GM12878 (cell line): ENCODE measurements around the gene CNR1. TPM values are rescaled to one million over a fixed set of nuclear protein-coding genes. Genes with fewer than 3 reads are reported as not detected.
A peak's percentile ranks its signal among the peaks of the same experiment; 100 is the strongest.

Experiments
- BMI1 ChIP-seq: fragments of 450-650 bp; IDR thresholded peaks from 2 replicates; pipeline ENCODE4 v1.6.1; 2016; ENCODE audit warnings: mild to moderate bottlenecking, moderate library complexity, borderline replicate concordance
- CBX3 ChIP-seq: fragments of 200-600 bp; sonication (generic); IDR thresholded peaks from 2 replicates; pipeline ENCODE4 v1.6.1; 2016; ENCODE audit warnings: low read depth, borderline replicate concordance
- EP300 ChIP-seq, 2 experiments: fragments of 150-350 bp in 1 of 2; IDR thresholded peaks; 2 replicates each; pipeline ENCODE4 v1.6.1; 2011 to 2012; ENCODE audit warnings: low read depth in 2 of 2, low read length in 2 of 2, borderline replicate concordance in 1 of 2, improper control_type of control experiment in 1 of 2, inconsistent platforms in 1 of 2; ENCODE audit not compliant: control insufficient read depth in 1 of 2
- HDGF ChIP-seq: fragments of 450-650 bp; IDR thresholded peaks from 2 replicates; pipeline ENCODE4 v1.6.1; 2016; ENCODE audit warnings: antibody characterized with exemption
- LARP7 ChIP-seq: fragments of 450-650 bp; IDR thresholded peaks from 2 replicates; pipeline ENCODE4 v1.6.1; 2017; ENCODE audit warnings: mild to moderate bottlenecking
- MLLT1 ChIP-seq: fragments of 450-650 bp; IDR thresholded peaks from 2 replicates; pipeline ENCODE4 v1.6.1; 2016; ENCODE audit warnings: mild to moderate bottlenecking
- MTA2 ChIP-seq: fragments of 450-650 bp; IDR thresholded peaks from 2 replicates; pipeline ENCODE4 v1.6.1; 2016; ENCODE audit warnings: low read depth, mild to moderate bottlenecking, moderate library complexity
- NRF1 ChIP-seq: conservative IDR thresholded peaks from 2 replicates; pipeline ENCODE4 v1.6.1; 2011; ENCODE audit warnings: mild to moderate bottlenecking, low read depth, low read length, improper control_type of control experiment
- PAX8 ChIP-seq: fragments of 450-650 bp; IDR thresholded peaks from 2 replicates; pipeline ENCODE4 v1.6.1; 2017; ENCODE audit warnings: mild to moderate bottlenecking, moderate library complexity
- PRDM15 ChIP-seq: fragments of 450-650 bp; formaldehyde crosslinking; IDR thresholded peaks from 2 replicates; pipeline ENCODE4 v1.4.0; 2020; ENCODE audit warnings: mild to moderate bottlenecking, moderate library complexity
- RAD51 ChIP-seq: fragments of 450-650 bp; IDR thresholded peaks from 2 replicates; pipeline ENCODE4 v1.6.1; 2016; ENCODE audit warnings: moderate library complexity, mild to moderate bottlenecking, inconsistent platforms
- SMAD1 ChIP-seq: fragments of 450-650 bp; IDR thresholded peaks from 2 replicates; pipeline ENCODE4 v1.6.1; 2018; ENCODE audit warnings: mild to moderate bottlenecking, low read depth; ENCODE audit not compliant: partially characterized antibody
- SP1 ChIP-seq: IDR thresholded peaks from one replicate; pipeline ENCODE4 v1.6.1; 2011; ENCODE audit warnings: low read depth, low read length
- SPI1 ChIP-seq: IDR thresholded peaks from 2 replicates; pipeline ENCODE4 v1.6.1; 2011; ENCODE audit warnings: low read depth, mild to moderate bottlenecking, low read length, moderate library complexity, borderline replicate concordance; ENCODE audit not compliant: insufficient read depth
- SREBF2 ChIP-seq: IDR thresholded peaks from 2 replicates; pipeline ENCODE4 v1.6.1; 2012; ENCODE audit warnings: mild to moderate bottlenecking, low read length
- polyA plus RNA-seq, 11 experiments: library from polyadenylated mRNA; depleted of rRNA in 4 of 11; unstranded in 6 of 11; stranded (reverse) in 5 of 11; fragments of >200 nt; fragmentation: Nextera tagmentation in 4 of 11; fragmentation: Illumina TruSeq in 1 of 11; extraction: Ambion mirVana in 4 of 11; extraction: Trizol in 1 of 11; gene quantifications; 1 replicate in 1 of 11; 2 replicates in 10 of 11; pipeline versions ENCODE4 v1.2.1 to v1.2.3, GENCODE V29; 2011 to 2016; ENCODE audit warnings: inconsistent platforms in 2 of 11, missing spikeins in 2 of 11, low read depth in 1 of 11
- total RNA-seq, 4 experiments: library from RNA; depleted of rRNA in 3 of 4; stranded (reverse); fragments of >200 nt in 3 of 4; fragmentation: Illumina TruSeq in 1 of 4; extraction: Trizol in 1 of 4; gene quantifications; 2 replicates each; pipeline versions ENCODE4 v1.2.1 to v1.2.3, GENCODE V29; 2013 to 2021
- TF ChIP-seq, protein P1 (sequence below): fragments of 450-650 bp; IDR thresholded peaks from 2 replicates; pipeline ENCODE4 v1.6.1; 2017; ENCODE audit warnings: mild to moderate bottlenecking, moderate library complexity
- TF ChIP-seq, protein P2 (sequence below): IDR thresholded peaks from 2 replicates; pipeline ENCODE4 v1.6.1; 2011; ENCODE audit warnings: mild to moderate bottlenecking, low read depth, low read length, moderate library complexity; ENCODE audit not compliant: insufficient replicate concordance

CNR1 gene
- total and polyA plus RNA-seq, 10 of the 15 experiments (the other 5 are each of a cell fraction or from before 2014, with no cell fraction given): 2.2 to 15.4 (median 8.5) TPM

DNA sequence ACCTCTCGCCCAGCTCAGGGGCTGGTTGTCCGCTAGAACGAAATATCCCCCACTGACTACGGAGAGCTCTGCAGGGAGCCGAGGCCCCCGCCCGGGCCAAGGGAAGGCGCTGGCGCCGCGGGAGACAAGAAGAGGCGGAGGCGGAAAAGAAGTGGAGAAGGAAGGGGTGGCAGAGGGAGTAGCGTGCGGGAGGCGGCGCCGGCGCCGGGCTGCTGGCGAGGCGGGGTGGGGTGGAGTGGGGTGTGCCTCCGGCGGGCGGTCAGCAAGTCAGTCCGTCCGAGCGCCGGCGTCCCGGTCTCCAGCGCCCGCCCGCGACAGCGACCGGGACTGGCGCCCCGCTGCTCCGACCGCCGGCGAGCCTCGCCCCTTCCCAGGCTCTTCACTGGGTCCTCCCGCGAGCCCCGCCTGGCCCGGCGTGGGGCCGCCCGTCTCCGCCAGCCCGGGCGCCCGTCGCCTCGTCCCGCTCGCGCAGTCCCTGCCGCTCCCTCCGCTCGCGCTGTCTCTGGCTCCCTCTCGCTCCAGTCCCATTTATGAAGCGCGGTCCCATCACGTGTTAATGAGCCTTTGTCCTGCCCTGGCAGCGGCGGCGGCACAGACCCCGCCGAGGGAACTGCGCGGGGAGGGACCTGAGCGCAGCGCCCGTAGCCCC is at the start of gene CNR1 (continued):
- TF ChIP-seq PRDM15 (CRISPR knock-in tag) (no peak), CBX3 (no peak), PAX8 (no peak), HDGF (no peak), NRF1 (no peak), SMAD1 (no peak), LARP7 (peak; percentile 74), SREBF2 (no peak), SPI1 (no peak), MLLT1 (no peak), SP1 (no peak), MTA2 (no peak), RAD51 (no peak), EP300 (IDR thresholded peaks at IDR 0.05; ENCODE audit: borderline replicate concordance in 1 of 2, control insufficient read depth in 1 of 2, low read depth in 2 of 2, low read length in 2 of 2) (no peak), BMI1 (no peak)
- TF ChIP-seq, protein P1, sequence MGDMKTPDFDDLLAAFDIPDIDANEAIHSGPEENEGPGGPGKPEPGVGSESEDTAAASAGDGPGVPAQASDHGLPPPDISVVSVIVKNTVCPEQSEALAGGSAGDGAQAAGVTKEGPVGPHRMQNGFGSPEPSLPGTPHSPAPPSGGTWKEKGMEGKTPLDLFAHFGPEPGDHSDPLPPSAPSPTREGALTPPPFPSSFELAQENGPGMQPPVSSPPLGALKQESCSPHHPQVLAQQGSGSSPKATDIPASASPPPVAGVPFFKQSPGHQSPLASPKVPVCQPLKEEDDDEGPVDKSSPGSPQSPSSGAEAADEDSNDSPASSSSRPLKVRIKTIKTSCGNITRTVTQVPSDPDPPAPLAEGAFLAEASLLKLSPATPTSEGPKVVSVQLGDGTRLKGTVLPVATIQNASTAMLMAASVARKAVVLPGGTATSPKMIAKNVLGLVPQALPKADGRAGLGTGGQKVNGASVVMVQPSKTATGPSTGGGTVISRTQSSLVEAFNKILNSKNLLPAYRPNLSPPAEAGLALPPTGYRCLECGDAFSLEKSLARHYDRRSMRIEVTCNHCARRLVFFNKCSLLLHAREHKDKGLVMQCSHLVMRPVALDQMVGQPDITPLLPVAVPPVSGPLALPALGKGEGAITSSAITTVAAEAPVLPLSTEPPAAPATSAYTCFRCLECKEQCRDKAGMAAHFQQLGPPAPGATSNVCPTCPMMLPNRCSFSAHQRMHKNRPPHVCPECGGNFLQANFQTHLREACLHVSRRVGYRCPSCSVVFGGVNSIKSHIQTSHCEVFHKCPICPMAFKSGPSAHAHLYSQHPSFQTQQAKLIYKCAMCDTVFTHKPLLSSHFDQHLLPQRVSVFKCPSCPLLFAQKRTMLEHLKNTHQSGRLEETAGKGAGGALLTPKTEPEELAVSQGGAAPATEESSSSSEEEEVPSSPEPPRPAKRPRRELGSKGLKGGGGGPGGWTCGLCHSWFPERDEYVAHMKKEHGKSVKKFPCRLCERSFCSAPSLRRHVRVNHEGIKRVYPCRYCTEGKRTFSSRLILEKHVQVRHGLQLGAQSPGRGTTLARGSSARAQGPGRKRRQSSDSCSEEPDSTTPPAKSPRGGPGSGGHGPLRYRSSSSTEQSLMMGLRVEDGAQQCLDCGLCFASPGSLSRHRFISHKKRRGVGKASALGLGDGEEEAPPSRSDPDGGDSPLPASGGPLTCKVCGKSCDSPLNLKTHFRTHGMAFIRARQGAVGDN: peak; percentile 43; the same call in 1 of the 2 replicates
- TF ChIP-seq, protein P2, sequence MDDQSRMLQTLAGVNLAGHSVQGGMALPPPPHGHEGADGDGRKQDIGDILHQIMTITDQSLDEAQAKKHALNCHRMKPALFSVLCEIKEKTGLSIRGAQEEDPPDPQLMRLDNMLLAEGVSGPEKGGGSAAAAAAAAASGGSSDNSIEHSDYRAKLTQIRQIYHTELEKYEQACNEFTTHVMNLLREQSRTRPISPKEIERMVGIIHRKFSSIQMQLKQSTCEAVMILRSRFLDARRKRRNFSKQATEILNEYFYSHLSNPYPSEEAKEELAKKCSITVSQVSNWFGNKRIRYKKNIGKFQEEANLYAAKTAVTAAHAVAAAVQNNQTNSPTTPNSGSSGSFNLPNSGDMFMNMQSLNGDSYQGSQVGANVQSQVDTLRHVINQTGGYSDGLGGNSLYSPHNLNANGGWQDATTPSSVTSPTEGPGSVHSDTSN: no peak
